Breast epithelium (tissue), 4 donors: Measurements from ENCODE around the gene NODAL. TPM values are rescaled to one million over a fixed set of nuclear protein-coding genes. Genes with fewer than 3 reads are reported as not detected.

Source experiments
- DNase-seq, 2 donors: peaks; one replicate each; pipeline ENCODE4 v3.0.0-alpha.2; 2019; ENCODE audit warnings: low spot score in 2 of 2
- H3K27ac ChIP-seq, 2 donors: fragments of 200-600 bp; sonication (generic) in 1 of 2; one replicate each; pipeline ENCODE4 v1.5.1; 2016 to 2019; ENCODE audit warnings: mild to moderate bottlenecking in 1 of 2
- H3K27me3 ChIP-seq, 2 donors: fragments of 200-600 bp; sonication (generic) in 1 of 2; one replicate each; pipeline versions ENCODE4 v1.5.1 to v1.6.0; 2017 to 2019; ENCODE audit warnings: control low read depth in 1 of 2, mild to moderate bottlenecking in 1 of 2
- H3K36me3 ChIP-seq: fragments of 200-600 bp; one replicate; pipeline ENCODE4 v1.5.1; 2019
- H3K4me1 ChIP-seq, 2 donors: fragments of 200-600 bp; sonication (generic); one replicate each; pipeline ENCODE4 v1.5.1; 2016 to 2019; ENCODE audit warnings: control low read depth in 1 of 2
- H3K4me3 ChIP-seq, 3 donors: fragments of 200-600 bp; sonication (generic); 1 replicate in 2 of 3; 2 replicates in 1 of 3; pipeline ENCODE4 v1.5.1; 2016 to 2019; ENCODE audit warnings: mild to moderate bottlenecking in 3 of 3, moderate library complexity in 2 of 3
- H3K9me3 ChIP-seq, 2 donors: fragments of 200-600 bp; sonication (generic) in 1 of 2; one replicate each; pipeline ENCODE4 v1.5.1; 2016 to 2019; ENCODE audit warnings: control low read depth in 1 of 2
- POLR2A ChIP-seq: fragments of 450-650 bp; IDR thresholded peaks from one replicate; pipeline ENCODE4 v1.6.1; 2016; ENCODE audit warnings: antibody characterized with exemption, mild to moderate bottlenecking, moderate library complexity
- POLR2AphosphoS5 ChIP-seq, 3 donors: sonication (generic); formaldehyde crosslinking; IDR thresholded peaks; one replicate each; pipeline ENCODE4 v1.6.1; 2017; ENCODE audit warnings: antibody characterized with exemption in 3 of 3
- intact Hi-C: fragments of 100-400 bp; cut with DNase I; formaldehyde crosslinking; loops from one replicate; pipeline ENCODE4 v1.15.1; 2023; ENCODE audit warnings: low total_unique reads
- total RNA-seq, 3 donors: library from RNA; depleted of rRNA; stranded (reverse); fragments of >200 nt; gene quantifications; one replicate each; pipeline ENCODE4 v1.1.0, GENCODE V29; 2016
- TF ChIP-seq, protein P1 (sequence below), 3 donors: fragments of 450-650 bp; IDR thresholded peaks; one replicate each; pipeline ENCODE4 v1.5.1; 2016 to 2017; ENCODE audit warnings: antibody characterized with exemption in 3 of 3, mild to moderate bottlenecking in 3 of 3, moderate library complexity in 3 of 3

NODAL gene
- total RNA-seq, 3 donors from 2014 or later = not detected

DNA sequence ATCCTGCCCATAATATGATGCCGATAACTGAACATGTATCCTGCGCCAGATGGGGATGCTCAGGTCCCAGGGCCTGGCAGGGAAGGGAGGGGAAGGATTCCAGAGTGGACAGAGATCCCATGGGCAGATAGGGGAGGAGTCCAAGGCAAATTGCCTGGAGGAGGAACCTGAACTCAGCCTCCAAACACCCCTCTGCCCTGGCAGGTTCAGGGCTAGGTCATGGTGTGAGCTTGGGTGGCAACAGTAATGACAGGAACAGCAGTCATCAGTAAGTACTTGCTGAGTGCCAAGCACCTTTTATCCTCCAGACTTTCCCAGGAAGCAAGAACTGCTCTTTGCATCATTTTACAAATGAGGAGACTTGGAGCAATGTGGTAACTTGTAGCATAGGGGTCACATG is 33.3 kb upstream of the NODAL start:
- TF ChIP-seq POLR2AphosphoS5 (IDR thresholded peaks at IDR 0.05) = no peak
- no peak for TF ChIP-seq POLR2A
- TF ChIP-seq, protein P1, sequence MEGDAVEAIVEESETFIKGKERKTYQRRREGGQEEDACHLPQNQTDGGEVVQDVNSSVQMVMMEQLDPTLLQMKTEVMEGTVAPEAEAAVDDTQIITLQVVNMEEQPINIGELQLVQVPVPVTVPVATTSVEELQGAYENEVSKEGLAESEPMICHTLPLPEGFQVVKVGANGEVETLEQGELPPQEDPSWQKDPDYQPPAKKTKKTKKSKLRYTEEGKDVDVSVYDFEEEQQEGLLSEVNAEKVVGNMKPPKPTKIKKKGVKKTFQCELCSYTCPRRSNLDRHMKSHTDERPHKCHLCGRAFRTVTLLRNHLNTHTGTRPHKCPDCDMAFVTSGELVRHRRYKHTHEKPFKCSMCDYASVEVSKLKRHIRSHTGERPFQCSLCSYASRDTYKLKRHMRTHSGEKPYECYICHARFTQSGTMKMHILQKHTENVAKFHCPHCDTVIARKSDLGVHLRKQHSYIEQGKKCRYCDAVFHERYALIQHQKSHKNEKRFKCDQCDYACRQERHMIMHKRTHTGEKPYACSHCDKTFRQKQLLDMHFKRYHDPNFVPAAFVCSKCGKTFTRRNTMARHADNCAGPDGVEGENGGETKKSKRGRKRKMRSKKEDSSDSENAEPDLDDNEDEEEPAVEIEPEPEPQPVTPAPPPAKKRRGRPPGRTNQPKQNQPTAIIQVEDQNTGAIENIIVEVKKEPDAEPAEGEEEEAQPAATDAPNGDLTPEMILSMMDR (IDR thresholded peaks at IDR 0.05) = no peak
- H3K4me3 ChIP-seq = no peak overlapping the region
- H3K36me3 ChIP-seq = no peaks in the 10 kb centered on the region
- H3K27ac ChIP-seq = no peak overlapping the region
- no peaks in the 10 kb centered on the region for H3K9me3 ChIP-seq
- no peak for DNase-seq
- no peaks in the 10 kb centered on the region for H3K27me3 ChIP-seq
- peaks cover 5 to 11% of the 10 kb centered on the region in 2 donors for H3K4me1 ChIP-seq
- intact Hi-C loops = loop anchor here (1.0 kb wide), 1 partner anchor 41 kb away; no protein-coding TSS in a partner anchor

DNA sequence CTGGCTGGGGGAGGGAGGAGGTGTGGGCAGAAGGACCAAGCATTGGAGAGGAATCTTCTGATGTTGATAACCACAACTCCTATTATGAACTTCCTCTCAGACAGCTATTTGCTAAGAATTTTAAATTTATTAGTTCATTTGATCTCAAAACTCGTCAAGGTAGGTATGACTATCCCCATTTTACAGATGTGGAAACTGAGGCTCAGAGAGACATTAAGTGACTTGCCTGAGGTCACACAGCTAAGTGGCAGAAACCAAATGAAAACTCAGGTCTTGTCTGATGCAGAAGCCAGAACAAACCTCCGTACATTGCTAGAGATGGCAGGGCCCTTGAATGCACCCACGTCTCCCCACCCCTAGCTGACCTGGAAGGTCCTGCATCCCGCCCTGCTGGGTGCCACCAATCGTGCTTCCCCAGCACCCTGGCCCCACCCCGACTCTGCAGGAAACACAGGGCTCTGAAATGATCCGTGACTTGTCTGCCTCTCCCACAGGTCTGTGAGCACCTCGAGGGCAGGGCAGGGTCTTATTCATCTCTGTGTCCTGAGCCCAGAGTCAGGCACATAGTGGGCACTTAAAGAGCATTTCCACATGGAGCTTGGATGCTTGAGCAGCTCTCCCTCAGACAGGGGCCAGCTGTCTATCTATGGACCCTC is 31.4 kb upstream of the NODAL start:
- Histone ChIP-seq H3K9me3 (no peaks in the 10 kb centered on the region), H3K36me3 (no peaks in the 10 kb centered on the region), H3K27ac (no peak overlapping the region), H3K4me3 (no peak overlapping the region), H3K27me3 (no peaks in the 10 kb centered on the region), H3K4me1 (peaks cover 2 to 5% of the 10 kb centered on the region in 2 donors)
- intact Hi-C loops = no loop called here
- TF ChIP-seq POLR2AphosphoS5 (IDR thresholded peaks at IDR 0.05) = no peak
- TF ChIP-seq, protein P1 (IDR thresholded peaks at IDR 0.05) = no peak
- no peak for TF ChIP-seq POLR2A
- DNase-seq = no peak

DNA sequence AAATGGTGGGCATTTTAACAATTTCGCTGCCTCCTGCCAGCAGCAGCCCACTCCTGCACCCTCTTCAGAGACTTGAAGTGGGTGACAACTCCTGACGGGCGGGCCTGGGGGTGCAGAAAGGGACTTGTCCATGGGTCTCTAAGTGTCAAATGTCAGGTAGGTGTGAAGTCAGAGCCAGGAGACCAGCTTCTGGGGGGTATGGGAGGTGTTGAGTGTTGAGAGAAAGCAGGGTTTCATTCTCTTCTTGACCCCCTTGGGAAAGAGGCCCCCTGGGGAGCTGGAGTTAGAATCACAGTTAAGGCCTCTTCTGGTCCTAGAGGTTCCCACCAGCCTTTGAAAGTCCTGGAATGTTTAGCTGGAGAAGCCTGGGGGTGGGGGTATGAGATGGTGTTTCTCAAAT is 25.5 kb upstream of the NODAL start:
- no peaks in the 10 kb centered on the region for H3K9me3 ChIP-seq
- TF ChIP-seq POLR2AphosphoS5 (IDR thresholded peaks at IDR 0.05) (no peak), POLR2A (no peak)
- TF ChIP-seq, protein P1 (IDR thresholded peaks at IDR 0.05) = no peak
- intact Hi-C loops = no loop called here
- H3K4me1 ChIP-seq = peaks cover 0 to 9% of the 10 kb centered on the region in 2 donors
- no peak for DNase-seq
- H3K27ac ChIP-seq = no peak overlapping the region
- no peaks in the 10 kb centered on the region for H3K27me3 ChIP-seq
- no peak overlapping the region for H3K4me3 ChIP-seq
- no peaks in the 10 kb centered on the region for H3K36me3 ChIP-seq

DNA sequence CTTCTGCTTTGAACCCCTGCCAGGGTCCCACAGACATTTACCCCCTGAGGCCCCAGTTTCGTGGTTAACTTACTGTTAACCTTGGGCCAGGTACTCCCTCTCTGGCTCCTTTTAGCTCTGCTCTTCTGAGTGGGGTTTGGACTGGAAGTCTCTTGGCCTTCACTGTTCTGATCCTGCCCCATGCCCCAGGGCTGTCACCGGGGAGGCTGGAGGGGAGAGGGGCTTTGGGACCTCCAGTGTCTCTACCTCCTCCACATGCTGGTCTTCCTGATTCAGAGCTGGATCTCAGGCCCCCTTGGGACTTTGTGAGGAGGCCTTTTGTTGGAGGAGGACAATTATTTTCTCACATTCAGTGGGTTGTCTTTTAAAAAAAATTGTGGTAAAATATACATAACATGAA is 24.4 kb upstream of the NODAL start:
- no peaks in the 10 kb centered on the region for H3K36me3 ChIP-seq
- no peak overlapping the region for H3K4me3 ChIP-seq
- H3K4me1 ChIP-seq = peaks cover 0 to 11% of the 10 kb centered on the region in 2 donors
- no peak overlapping the region for H3K27ac ChIP-seq
- no peaks in the 10 kb centered on the region for H3K27me3 ChIP-seq
- DNase-seq = no peak
- no peak for TF ChIP-seq POLR2AphosphoS5 (IDR thresholded peaks at IDR 0.05)
- TF ChIP-seq, protein P1 (IDR thresholded peaks at IDR 0.05) = no peak
- no peak for TF ChIP-seq POLR2A
- intact Hi-C loops = no loop called here
- no peaks in the 10 kb centered on the region for H3K9me3 ChIP-seq

DNA sequence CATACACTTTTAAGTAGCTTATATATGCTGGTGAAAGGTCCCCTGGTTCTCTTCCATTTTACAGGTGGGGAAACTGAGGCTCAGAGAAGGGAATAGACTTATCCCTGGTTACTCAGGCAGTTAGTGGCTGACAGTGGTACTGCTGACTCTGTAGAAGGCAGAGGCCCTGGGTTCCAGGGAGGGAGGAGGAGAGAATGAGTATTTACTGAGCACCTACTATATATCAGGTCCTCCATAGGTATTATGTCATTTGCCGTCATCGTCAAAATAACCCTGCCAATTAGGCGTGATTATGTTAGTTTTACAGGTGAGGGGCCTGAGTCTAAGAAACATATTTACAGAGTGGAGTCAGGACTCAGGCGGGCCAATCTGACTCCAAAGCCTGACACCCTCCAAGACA is 23.8 kb upstream of the NODAL start:
- no peaks in the 10 kb centered on the region for H3K9me3 ChIP-seq
- H3K27me3 ChIP-seq = no peaks in the 10 kb centered on the region
- TF ChIP-seq POLR2AphosphoS5 (IDR thresholded peaks at IDR 0.05) (no peak), POLR2A (no peak)
- TF ChIP-seq, protein P1 (IDR thresholded peaks at IDR 0.05) = no peak
- no peaks in the 10 kb centered on the region for H3K36me3 ChIP-seq
- no peak overlapping the region for H3K27ac ChIP-seq
- no peak overlapping the region for H3K4me3 ChIP-seq
- DNase-seq = no peak
- intact Hi-C loops = no loop called here
- peaks cover 0 to 11% of the 10 kb centered on the region in 2 donors for H3K4me1 ChIP-seq
